HepG2 (cell line): ENCODE measurements around the gene B4GALT1. TPM values are rescaled to one million over a fixed set of nuclear protein-coding genes. Genes with fewer than 3 reads are reported as not detected.

Experiments
- EP300 ChIP-seq, 3 experiments: sonication (generic) in 1 of 3; formaldehyde crosslinking in 1 of 3; IDR thresholded peaks; 2 replicates each; pipeline versions ENCODE4 v1.5.1 to v1.6.1; 2011 to 2020; ENCODE audit warnings: low read depth in 2 of 3, low read length in 2 of 3, borderline replicate concordance in 1 of 3, improper control_type of control experiment in 1 of 3, mild to moderate bottlenecking in 1 of 3, missing genetic modification reagents in 1 of 3, moderate library complexity in 1 of 3
- HNRNPLL ChIP-seq: fragments of 200-400 bp; formaldehyde crosslinking; IDR thresholded peaks from 2 replicates; pipeline ENCODE4 v1.6.1; 2017; ENCODE audit warnings: mild to moderate bottlenecking, low read depth, low read length; ENCODE audit not compliant: poor library complexity, severe bottlenecking
- KLF12 ChIP-seq: sonication (generic); formaldehyde crosslinking; IDR thresholded peaks from 2 replicates; pipeline ENCODE4 v1.4.0; 2020; ENCODE audit warnings: missing genetic modification reagents, borderline replicate concordance
- KLF6 ChIP-seq: IDR thresholded peaks from 2 replicates; pipeline ENCODE4 v1.8.0; 2016; ENCODE audit warnings: missing biosample characterization, missing genetic modification reagents
- MEIS2 ChIP-seq: sonication (generic); formaldehyde crosslinking; IDR thresholded peaks from 2 replicates; pipeline ENCODE4 v1.9.0; 2021; ENCODE audit warnings: mild to moderate bottlenecking, missing genetic modification reagents
- MTA1 ChIP-seq: sonication (generic); formaldehyde crosslinking; IDR thresholded peaks from 2 replicates; pipeline ENCODE4 v1.4.0; 2020; ENCODE audit warnings: missing genetic modification reagents, mild to moderate bottlenecking, borderline replicate concordance
- NR2F6 ChIP-seq, 2 experiments: IDR thresholded peaks; 2 replicates each; pipeline ENCODE4 v1.6.1; 2016; ENCODE audit warnings: antibody characterized with exemption in 1 of 2, mild to moderate bottlenecking in 1 of 2
- RAD21 ChIP-seq: fragments of 450-650 bp; formaldehyde crosslinking; IDR thresholded peaks from 2 replicates; pipeline ENCODE4 v1.5.0; 2020; ENCODE audit warnings: mild to moderate bottlenecking
- RARA ChIP-seq: IDR thresholded peaks from 2 replicates; pipeline ENCODE4 v1.6.1; 2016; ENCODE audit warnings: missing genetic modification reagents, missing compliant biosample characterization
- RBM22 ChIP-seq: fragments of 200-400 bp; formaldehyde crosslinking; optimal IDR thresholded peaks from 2 replicates; pipeline ENCODE3; 2017; ENCODE audit warnings: mild to moderate bottlenecking, low read length, moderate library complexity
- SMARCE1 ChIP-seq: fragments of 450-650 bp; IDR thresholded peaks from 2 replicates; pipeline ENCODE4 v1.6.1; 2017; ENCODE audit warnings: borderline replicate concordance
- ZNF205 ChIP-seq: IDR thresholded peaks from 2 replicates; pipeline ENCODE4 v1.6.1; 2018; ENCODE audit warnings: missing biosample characterization, missing genetic modification reagents
- ZNF24 ChIP-seq: fragments of 450-650 bp; IDR thresholded peaks from 2 replicates; pipeline ENCODE4 v1.6.1; 2017; ENCODE audit warnings: antibody characterized with exemption, mild to moderate bottlenecking
- ZNF292 ChIP-seq: sonication (generic); formaldehyde crosslinking; IDR thresholded peaks from 2 replicates; pipeline ENCODE4 v1.8.1; 2022; ENCODE audit warnings: mild to moderate bottlenecking, low read depth, missing genetic modification reagents, borderline replicate concordance
- ZNF556 ChIP-seq: sonication (generic); formaldehyde crosslinking; IDR thresholded peaks from 2 replicates; pipeline ENCODE4 v1.4.0; 2020; ENCODE audit warnings: mild to moderate bottlenecking, missing genetic modification reagents, borderline replicate concordance
- ZNF678 ChIP-seq: sonication (generic); formaldehyde crosslinking; IDR thresholded peaks from 2 replicates; pipeline ENCODE4 v1.4.0; 2020; ENCODE audit warnings: mild to moderate bottlenecking, missing genetic modification reagents
- ZNF720 ChIP-seq: sonication (generic); formaldehyde crosslinking; IDR thresholded peaks from 2 replicates; pipeline ENCODE4 v1.4.0; 2020; ENCODE audit warnings: missing genetic modification reagents
- ZSCAN22 ChIP-seq: sonication (generic); formaldehyde crosslinking; IDR thresholded peaks from 2 replicates; pipeline ENCODE4 v1.4.0; 2020; ENCODE audit warnings: mild to moderate bottlenecking, missing genetic modification reagents
- polyA plus RNA-seq, 8 experiments: library from polyadenylated mRNA; depleted of rRNA in 3 of 8; stranded (reverse) in 7 of 8; unstranded in 1 of 8; fragments of >200 nt; fragmentation: Illumina TruSeq in 4 of 8; extraction: Trizol in 4 of 8; gene quantifications; 2 replicates each; pipeline versions ENCODE4 v1.2.1 to v1.2.3, GENCODE V29; 2011 to 2016; ENCODE audit warnings: low read depth in 4 of 8, missing spikeins in 1 of 8, mixed read lengths in 1 of 8; ENCODE audit not compliant: insufficient read depth in 1 of 8
- total RNA-seq, 5 experiments: library from RNA; depleted of rRNA; stranded (reverse); fragments of >200 nt; fragmentation: Illumina TruSeq; extraction: Trizol; gene quantifications; 2 replicates each; pipeline ENCODE4 v1.2.3, GENCODE V29; 2016; ENCODE audit warnings: low read depth in 1 of 5
- TF ChIP-seq, protein P1 (sequence below): sonication (generic); formaldehyde crosslinking; IDR thresholded peaks from 2 replicates; pipeline ENCODE4 v1.4.0; 2020; ENCODE audit warnings: missing genetic modification reagents, mild to moderate bottlenecking, borderline replicate concordance

Gene B4GALT1
- total and polyA plus RNA-seq, 2 of the 13 experiments (the other 11 are each of a cell fraction or from before 2014, with no cell fraction given), result 15.7 to 33.5 TPM

DNA sequence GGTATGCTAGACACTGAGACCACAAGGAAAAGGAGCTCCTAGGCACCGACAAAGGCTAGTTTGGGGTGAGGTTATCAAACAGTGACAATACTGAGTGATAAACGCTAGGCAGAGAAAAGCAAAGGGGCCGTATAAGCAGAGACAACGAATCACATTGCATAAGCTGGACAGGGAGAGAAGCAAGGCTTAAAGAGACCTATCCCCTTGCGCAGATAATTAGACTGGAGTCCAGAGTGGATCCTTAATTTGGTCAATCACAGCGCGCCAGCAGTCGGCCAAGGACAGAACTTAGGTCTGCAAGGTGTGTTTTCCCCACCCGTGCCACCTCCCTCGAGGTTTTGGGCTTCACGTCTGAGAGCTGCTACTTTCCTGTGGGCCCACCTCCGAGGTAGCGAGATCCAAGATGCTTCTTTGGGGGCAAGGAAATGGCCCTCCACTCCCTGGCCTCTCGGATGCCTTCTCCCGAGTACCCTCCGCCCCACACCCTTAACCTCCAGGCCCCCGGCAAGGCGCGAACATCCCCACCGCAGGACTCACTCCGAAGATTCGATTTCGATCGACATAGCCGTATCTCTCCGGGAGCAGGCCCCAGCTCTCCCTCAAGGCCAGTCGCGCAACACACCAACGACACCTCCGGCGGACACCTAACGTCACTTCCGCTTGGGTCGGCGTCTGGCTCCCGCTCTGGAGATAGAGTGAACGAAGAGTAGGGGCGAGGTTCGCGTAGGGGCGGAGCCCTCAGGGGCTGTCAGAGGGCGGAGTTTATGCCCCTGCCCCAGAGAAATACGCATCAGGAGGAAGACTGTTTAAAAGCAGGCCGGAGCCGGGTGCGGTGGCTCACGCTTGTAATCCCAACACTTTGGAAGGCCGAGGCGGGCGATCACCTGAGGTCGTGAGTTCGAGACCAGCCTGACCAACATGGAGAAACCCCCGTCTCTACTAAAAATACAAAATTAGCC, 90.8 kb downstream of the B4GALT1 start, which contains the start of gene SMU1 (continued):
- TF ChIP-seq RAD21 (CRISPR knock-in tag) (0 out of 2 replicates have a peak, but pooled peaks have one; percentile 6), ZNF720 (CRISPR knock-in tag) (no peak), NR2F6 (IDR thresholded peaks at IDR 0.05) (no peak), NR2F6 (CRISPR knock-in tag; IDR thresholded peaks at IDR 0.05) (peak; percentile 28; the same call in 1 of the 2 replicates), MEIS2 (CRISPR knock-in tag) (0 out of 2 replicates have a peak, but pooled peaks have one; percentile 34), ZSCAN22 (CRISPR knock-in tag) (0 out of 2 replicates have a peak, but pooled peaks have one; percentile 45), ZNF678 (CRISPR knock-in tag) (no peak), SMARCE1 (no peak), HNRNPLL (peak; percentile 91), ZNF24 (peak; percentile 68; the same call in 1 of the 2 replicates), KLF6 (peak; percentile 84), EP300 (IDR thresholded peaks at IDR 0.05; ENCODE audit: low read depth in 2 of 2, low read length in 2 of 2) (no peak), EP300 (CRISPR knock-in tag; IDR thresholded peaks at IDR 0.05; ENCODE audit: borderline replicate concordance) (no peak), ZNF292 (CRISPR knock-in tag) (no peak), ZNF556 (CRISPR knock-in tag) (peak; percentile 65; the same call in 1 of the 2 replicates), RBM22 (no peak), MTA1 (peak; percentile 65; the same call in 1 of the 2 replicates), RARA (peak; percentile 34; the same call in 1 of the 2 replicates), KLF12 (CRISPR knock-in tag) (peak; percentile 78; the same call in 1 of the 2 replicates), ZNF205 (CRISPR knock-in tag) (no peak)
- TF ChIP-seq, protein P1, sequence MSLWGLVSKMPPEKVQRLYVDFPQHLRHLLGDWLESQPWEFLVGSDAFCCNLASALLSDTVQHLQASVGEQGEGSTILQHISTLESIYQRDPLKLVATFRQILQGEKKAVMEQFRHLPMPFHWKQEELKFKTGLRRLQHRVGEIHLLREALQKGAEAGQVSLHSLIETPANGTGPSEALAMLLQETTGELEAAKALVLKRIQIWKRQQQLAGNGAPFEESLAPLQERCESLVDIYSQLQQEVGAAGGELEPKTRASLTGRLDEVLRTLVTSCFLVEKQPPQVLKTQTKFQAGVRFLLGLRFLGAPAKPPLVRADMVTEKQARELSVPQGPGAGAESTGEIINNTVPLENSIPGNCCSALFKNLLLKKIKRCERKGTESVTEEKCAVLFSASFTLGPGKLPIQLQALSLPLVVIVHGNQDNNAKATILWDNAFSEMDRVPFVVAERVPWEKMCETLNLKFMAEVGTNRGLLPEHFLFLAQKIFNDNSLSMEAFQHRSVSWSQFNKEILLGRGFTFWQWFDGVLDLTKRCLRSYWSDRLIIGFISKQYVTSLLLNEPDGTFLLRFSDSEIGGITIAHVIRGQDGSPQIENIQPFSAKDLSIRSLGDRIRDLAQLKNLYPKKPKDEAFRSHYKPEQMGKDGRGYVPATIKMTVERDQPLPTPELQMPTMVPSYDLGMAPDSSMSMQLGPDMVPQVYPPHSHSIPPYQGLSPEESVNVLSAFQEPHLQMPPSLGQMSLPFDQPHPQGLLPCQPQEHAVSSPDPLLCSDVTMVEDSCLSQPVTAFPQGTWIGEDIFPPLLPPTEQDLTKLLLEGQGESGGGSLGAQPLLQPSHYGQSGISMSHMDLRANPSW (CRISPR knock-in tag), result no peak
